Body of pancreas (tissue), 4 donors: ENCODE measurements around the gene MAEA.

ENCODE experiments used
- CTCF ChIP-seq, 7 experiments: fragments of 450-650 bp in 4 of 7; fragments of 200-600 bp in 3 of 7; sonication (generic) in 3 of 7; IDR thresholded peaks; one replicate each; pipeline ENCODE4 v1.5.1; 2016 to 2019; ENCODE audit warnings: antibody characterized with exemption in 7 of 7
- POLR2A ChIP-seq, 3 donors: fragments of 450-650 bp; IDR thresholded peaks; one replicate each; pipeline ENCODE4 v1.6.1; 2016; ENCODE audit warnings: antibody characterized with exemption in 3 of 3, mild to moderate bottlenecking in 2 of 3

- TF ChIP-seq CTCF (IDR thresholded peaks at IDR 0.05), result no peak
- TF ChIP-seq POLR2A (IDR thresholded peaks at IDR 0.05), result no peak
Measured at GRCh38 chr4:1309261-1310010, 19.7 kb downstream of the MAEA start.
